GM12874 (cell line): ENCODE results near the gene CFAP20.

Source experiments
- CTCF ChIP-seq: IDR thresholded peaks from 2 replicates; pipeline ENCODE4 v1.5.1; 2011; ENCODE audit warnings: low read depth, mild to moderate bottlenecking, control low read depth, low read length, moderate library complexity; ENCODE audit not compliant: insufficient read depth

Gene CFAP20

GRCh38 chr16:58116529-58116928, 12.7 kb downstream of the CFAP20 start:
- no peak for TF ChIP-seq CTCF

GRCh38 chr16:58116081-58116480, 13.1 kb downstream of the CFAP20 start:
- TF ChIP-seq CTCF: no peak

- no peak for TF ChIP-seq CTCF
Observed at GRCh38 chr16:58114827-58115825, 14.1 kb downstream of the CFAP20 start.

- no peak for TF ChIP-seq CTCF
Observed at GRCh38 chr16:58111302-58111627, 17.9 kb downstream of the CFAP20 start.

- no peak for TF ChIP-seq CTCF
Observed at GRCh38 chr16:58110571-58111301, 18.4 kb downstream of the CFAP20 start.

- TF ChIP-seq CTCF: no peak
Observed at GRCh38 chr16:58109881-58110280, 19.3 kb downstream of the CFAP20 start.

- TF ChIP-seq CTCF: no peak
Observed at GRCh38 chr16:58109330-58109729, 19.9 kb downstream of the CFAP20 start.
